Small intestine (tissue), 7 donors: ENCODE data around the gene LYZL2. TPM values are rescaled to one million over a fixed set of nuclear protein-coding genes. Genes with fewer than 3 reads are reported as not detected.
A peak's percentile ranks its signal among the peaks of the same experiment; 100 is the strongest.
"Not testable (repeated sequence)": the region's sequence is repeated elsewhere in the genome, so short reads cannot be mapped to it uniquely, and the experiment has no call there.

Source experiments
- DNase-seq, 2 donors: peaks; one replicate each; pipeline versions ENCODE4 v3.0.0 to v3.0.0-alpha.2; 2013
- FAIRE-seq: peaks from 2 replicates; lab custom pipeline; 2012; peaks lifted over from hg19 to GRCh38; lab: Jason Lieb, UNC
- H3K27ac ChIP-seq, 3 donors: one replicate each; pipeline ENCODE4 v1.5.1; 2013; ENCODE audit warnings: low read length in 2 of 3, mild to moderate bottlenecking in 2 of 3, control low read depth in 1 of 3, inconsistent platforms in 1 of 3, low read depth in 1 of 3, moderate library complexity in 1 of 3
- H3K27me3 ChIP-seq, 3 donors: one replicate each; pipeline ENCODE4 v1.6.1; 2013; ENCODE audit warnings: low read length in 3 of 3, inconsistent platforms in 1 of 3; ENCODE audit not compliant: control insufficient read depth in 3 of 3, insufficient read depth in 3 of 3
- H3K36me3 ChIP-seq, 3 donors: one replicate each; pipeline ENCODE4 v1.6.1; 2013; ENCODE audit warnings: low read length in 3 of 3, inconsistent platforms in 1 of 3, low read depth in 1 of 3, mild to moderate bottlenecking in 1 of 3, moderate library complexity in 1 of 3; ENCODE audit not compliant: control insufficient read depth in 3 of 3, insufficient read depth in 2 of 3
- H3K4me1 ChIP-seq, 3 donors: one replicate each; pipeline ENCODE4 v1.6.1; 2013; ENCODE audit warnings: low read length in 2 of 3, inconsistent platforms in 1 of 3, low read depth in 1 of 3, mild to moderate bottlenecking in 1 of 3, moderate library complexity in 1 of 3; ENCODE audit not compliant: control insufficient read depth in 3 of 3, insufficient read depth in 2 of 3
- H3K4me3 ChIP-seq, 3 donors: one replicate each; pipeline ENCODE4 v1.5.1; 2013; ENCODE audit warnings: low read length in 3 of 3, control low read depth in 1 of 3, inconsistent platforms in 1 of 3, low read depth in 1 of 3, mild to moderate bottlenecking in 1 of 3, moderate library complexity in 1 of 3
- H3K9me3 ChIP-seq, 2 donors: one replicate each; pipeline ENCODE4 v1.6.1; 2013; ENCODE audit warnings: low read depth in 1 of 2, low read length in 1 of 2; ENCODE audit not compliant: control insufficient read depth in 2 of 2, insufficient read depth in 1 of 2
- WGBS, 3 donors: extraction: QIAGEN DNeasy Blood & Tissue Kit; methylation state at CpG; one replicate each; pipeline ENCODE4 v1.1.7; 2013; 5-methylcytosine and 5-hydroxymethylcytosine counted together
- polyA plus RNA-seq, 4 donors: library from polyadenylated mRNA; stranded (reverse) in 3 of 4; unstranded in 1 of 4; fragments of 200-250 nt in 3 of 4; fragments of 120-200 nt in 1 of 4; gene quantifications; one replicate each; pipeline versions ENCODE4 v1.2.1 to v1.2.3, GENCODE V29; 2013
- donor health status: healthy with polysubstance abuse.
- donor health status: control.
- donor health status: control.
- donor health status: Bipolar disorder and iron deficiency.
- donor health status: healthy.

LYZL2 gene
- polyA plus RNA-seq, 4 donors = not detected

DNA sequence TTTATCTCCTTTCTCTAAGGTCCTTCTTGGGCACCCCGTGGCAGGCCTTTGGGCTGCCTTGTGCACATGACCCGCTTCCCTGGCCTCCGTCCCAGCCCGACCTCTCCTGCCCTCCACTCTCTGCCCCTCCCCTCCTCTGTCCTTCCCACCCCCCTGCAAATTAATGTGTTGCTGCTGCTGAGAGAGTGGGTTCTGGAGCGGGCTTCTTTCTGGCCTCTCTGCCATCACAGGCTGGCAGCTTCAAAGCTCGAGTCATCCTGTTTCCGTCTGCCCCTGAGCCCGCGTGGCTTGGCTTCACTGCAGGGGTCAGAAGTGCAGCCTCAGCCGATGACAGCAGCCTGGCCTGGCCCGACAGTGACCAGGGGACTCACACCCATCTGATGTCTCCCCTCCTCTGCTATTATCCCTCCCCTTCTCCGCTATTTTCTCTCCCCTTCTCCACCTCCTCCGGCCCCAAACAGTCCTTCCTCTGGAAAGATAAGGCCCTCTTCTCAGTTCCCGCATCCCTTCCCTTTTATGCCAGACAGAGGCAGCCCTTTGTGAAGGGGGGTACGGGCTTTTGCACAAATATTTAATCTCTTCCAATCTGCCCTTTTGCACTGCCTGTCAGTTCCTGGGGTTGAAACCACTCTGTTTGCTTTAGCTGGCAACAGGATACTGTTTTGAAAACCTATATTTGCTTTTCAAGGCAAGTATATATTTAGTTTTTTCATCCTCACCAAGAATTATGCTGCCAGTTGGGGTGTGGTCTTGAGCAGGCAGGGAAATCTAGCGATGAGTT lies 24.0 kb downstream of the LYZL2 start:
- DNase-seq = peak in 1 of 2 donors; percentile 36
- not testable (repeated sequence) for H3K27me3 ChIP-seq, H3K4me3 ChIP-seq, H3K4me1 ChIP-seq, H3K27ac ChIP-seq, H3K36me3 ChIP-seq, H3K9me3 ChIP-seq, FAIRE-seq
- WGBS, 3 donors = 39% methylated on average over 9 to 16 of the region's 16 CpGs

DNA sequence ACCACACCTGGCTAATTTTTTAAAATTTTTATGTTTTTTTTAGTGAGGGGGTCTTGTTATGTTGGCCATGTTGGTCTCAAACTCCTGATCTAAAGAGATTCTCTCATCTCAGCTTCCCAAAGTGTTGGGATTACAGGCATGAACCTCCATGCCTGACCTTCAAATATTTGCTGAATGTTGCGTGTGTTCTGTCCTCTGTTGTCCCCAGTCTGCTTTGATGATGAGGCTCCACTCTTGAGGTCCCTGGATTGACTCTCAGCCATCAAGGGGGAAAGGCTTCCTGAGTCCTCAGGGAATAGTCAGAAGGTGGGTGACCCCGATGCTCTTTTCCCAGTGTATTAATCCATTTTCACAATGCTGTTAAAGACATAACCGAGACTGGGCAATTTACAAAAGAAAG lies 26.0 kb downstream of the LYZL2 start:
- 77 to 96% (median 84%) methylated on average over 3 of the region's 3 CpGs for WGBS, 3 donors
- H3K9me3 ChIP-seq = no peaks in the 10 kb centered on the region
- H3K4me1 ChIP-seq = no peaks in the 10 kb centered on the region
- H3K36me3 ChIP-seq = no peaks in the 10 kb centered on the region
- FAIRE-seq = no peak
- no peak for DNase-seq
- H3K27ac ChIP-seq = no peak overlapping the region
- peaks cover 0 to 2% (median 0%) of the 10 kb centered on the region in 3 donors for H3K27me3 ChIP-seq
- H3K4me3 ChIP-seq = no peak overlapping the region

DNA sequence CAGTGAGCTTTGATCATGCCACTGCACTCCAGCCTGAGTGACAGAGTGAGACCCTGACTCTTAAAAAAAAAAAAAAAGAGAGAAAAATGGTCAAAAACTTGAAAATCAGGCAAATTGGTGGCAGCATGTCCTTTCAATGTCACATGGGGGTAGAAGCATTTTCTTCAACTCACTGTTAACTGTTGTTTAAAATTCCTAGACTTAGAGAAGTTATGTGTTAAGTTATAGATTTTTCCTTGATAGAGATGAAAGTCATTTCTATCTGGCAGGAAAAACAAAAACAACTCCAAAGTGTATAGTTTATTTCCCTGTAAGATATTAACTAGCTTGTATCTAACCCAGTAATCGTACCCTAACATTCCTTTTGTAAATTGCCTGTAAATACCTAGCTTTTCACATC lies 26.8 kb downstream of the LYZL2 start:
- Histone ChIP-seq H3K36me3 (no peaks in the 10 kb centered on the region), H3K27ac (no peak overlapping the region), H3K27me3 (peaks cover 0 to 2% (median 0%) of the 10 kb centered on the region in 3 donors), H3K9me3 (no peaks in the 10 kb centered on the region), H3K4me3 (no peak overlapping the region), H3K4me1 (no peaks in the 10 kb centered on the region)
- FAIRE-seq (no peak), DNase-seq (no peak)
- WGBS, 3 donors = 15 to 52% (median 28%) methylated on average over 1 of the region's 1 CpG

DNA sequence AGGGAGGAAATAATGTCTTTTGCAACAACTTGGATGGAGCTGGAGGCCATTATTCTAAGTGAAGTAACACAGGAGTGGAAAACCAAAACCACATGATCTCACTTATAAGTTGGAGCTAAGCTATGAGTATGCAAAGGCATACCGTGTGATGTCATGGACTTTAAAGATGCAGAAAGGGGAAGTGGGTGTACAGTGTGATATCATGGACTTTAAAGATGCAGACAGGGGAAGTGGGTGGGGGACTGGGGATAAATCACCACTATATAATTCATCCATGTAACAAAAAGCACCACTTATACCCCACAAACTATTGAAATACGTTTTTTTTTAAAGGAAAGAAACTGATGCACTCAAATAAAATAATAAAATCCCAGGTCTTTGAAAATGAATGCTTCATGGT lies 29.5 kb downstream of the LYZL2 start:
- DNase-seq = no peak
- Histone ChIP-seq H3K9me3 (no peaks in the 10 kb centered on the region), H3K4me3 (no peak overlapping the region), H3K4me1 (no peaks in the 10 kb centered on the region), H3K36me3 (no peaks in the 10 kb centered on the region), H3K27ac (no peak overlapping the region), H3K27me3 (peaks cover 0 to 2% (median 0%) of the 10 kb centered on the region in 3 donors)
- no peak for FAIRE-seq
- 51 to 63% (median 55%) methylated on average over 2 of the region's 2 CpGs for WGBS, 3 donors

DNA sequence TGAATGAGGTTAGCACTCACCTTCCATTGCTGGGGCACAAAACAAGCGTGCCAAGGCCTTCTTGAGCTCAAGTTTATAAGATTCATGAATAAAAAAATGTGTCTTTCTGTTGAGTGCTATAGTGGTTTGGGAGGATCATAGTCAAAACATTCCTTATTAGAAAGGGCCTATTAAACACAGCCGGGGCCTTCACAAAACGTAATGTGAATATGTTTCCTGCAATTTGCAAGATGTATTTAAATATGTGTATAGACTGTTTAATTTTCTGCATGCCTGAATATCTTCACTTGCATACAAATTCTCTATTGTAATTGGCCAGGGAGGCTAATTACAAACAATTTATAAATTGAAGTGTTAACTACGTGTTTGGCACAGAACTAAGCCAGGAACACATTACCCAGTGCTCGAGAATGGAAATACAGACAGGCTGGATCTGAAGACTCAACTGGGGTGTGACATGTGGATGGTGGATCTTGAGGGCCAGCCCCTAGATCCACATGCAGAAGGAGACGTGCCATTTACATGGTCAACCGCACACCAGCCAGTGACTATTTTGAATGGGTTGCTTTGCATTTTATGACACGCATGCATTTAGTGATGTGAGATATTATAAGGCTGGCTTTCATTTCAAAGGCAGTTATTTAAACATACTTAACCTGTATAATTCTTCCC lies 31.3 kb downstream of the LYZL2 start:
- no peaks in the 10 kb centered on the region for H3K4me1 ChIP-seq
- H3K27me3 ChIP-seq = peaks cover 0 to 2% (median 0%) of the 10 kb centered on the region in 3 donors
- no peaks in the 10 kb centered on the region for H3K36me3 ChIP-seq
- no peaks in the 10 kb centered on the region for H3K9me3 ChIP-seq
- H3K4me3 ChIP-seq = no peak overlapping the region
- no peak overlapping the region for H3K27ac ChIP-seq
- FAIRE-seq = no peak
- WGBS, 3 donors = 89 to 93% (median 90%) methylated on average over 8 of the region's 8 CpGs
- DNase-seq = no peak

DNA sequence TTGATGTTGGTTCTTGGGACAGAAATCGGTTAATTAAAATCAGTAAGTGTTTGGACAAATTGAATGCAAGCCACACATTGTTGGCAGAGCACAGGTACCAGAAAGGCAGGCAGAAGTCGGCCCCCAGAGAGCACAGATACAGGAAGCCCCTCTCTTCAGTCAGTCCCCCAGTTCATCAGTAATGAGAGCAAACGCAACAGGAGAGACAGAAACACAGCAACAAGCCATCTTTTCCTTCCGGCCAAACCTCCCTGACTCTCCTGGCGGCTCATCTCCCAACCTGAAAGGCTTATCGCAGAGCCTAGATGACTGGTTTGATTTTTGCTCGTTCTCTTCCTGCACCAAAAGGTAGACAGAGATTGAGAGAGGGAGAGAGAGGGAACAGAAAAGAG lies 32.1 kb downstream of the LYZL2 start:
- not testable (repeated sequence) for H3K9me3 ChIP-seq, H3K27ac ChIP-seq, H3K36me3 ChIP-seq, FAIRE-seq, H3K27me3 ChIP-seq, H3K4me1 ChIP-seq, H3K4me3 ChIP-seq, DNase-seq
- 78 to 87% (median 83%) methylated on average over 6 to 7 of the region's 7 CpGs for WGBS, 3 donors

DNA sequence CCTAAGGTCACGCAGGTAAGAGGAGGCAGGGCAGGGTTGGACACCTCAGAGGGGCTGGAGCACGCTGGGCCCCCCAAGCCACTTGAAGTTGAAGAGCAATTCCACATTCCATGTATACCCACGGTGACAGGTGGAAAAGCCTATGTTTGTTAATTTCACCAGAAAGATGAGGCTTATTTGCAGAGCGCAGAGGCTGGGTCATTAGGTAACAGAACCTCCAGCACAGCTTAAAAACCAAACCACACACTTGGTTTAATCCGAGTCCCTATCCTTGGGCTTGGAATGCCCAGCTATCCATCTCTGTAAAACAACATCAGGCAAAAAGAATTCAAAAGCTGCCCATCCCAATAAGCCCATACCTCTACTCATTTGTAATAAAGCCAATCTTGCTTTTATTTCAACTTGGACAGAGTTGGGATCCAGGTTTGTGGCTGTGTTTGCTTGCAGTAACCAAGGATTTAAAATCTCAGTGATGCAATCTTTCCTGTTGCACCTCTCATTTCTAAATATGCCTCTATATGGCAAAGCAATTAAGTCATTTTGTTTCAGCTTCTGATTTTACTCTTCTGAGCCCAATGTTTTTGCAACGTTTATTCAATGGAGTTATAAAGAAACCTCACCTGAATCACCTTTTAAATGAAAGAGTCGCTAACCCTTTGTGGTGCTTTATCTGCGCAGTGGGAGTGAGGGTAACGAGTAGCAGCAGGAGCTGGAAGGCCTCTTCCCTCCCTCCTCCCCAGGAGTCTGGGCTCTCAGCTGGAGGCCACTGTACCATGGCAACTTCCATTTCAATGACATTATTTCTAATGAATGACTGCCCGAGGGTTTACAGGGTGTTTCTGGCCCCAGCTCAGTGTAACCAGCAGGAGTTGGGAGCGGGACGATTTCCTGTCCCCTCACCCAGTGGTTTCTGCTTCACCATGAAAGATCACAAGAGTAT lies 32.8 kb downstream of the LYZL2 start:
- not testable (repeated sequence) for H3K27me3 ChIP-seq, DNase-seq, H3K4me1 ChIP-seq, H3K4me3 ChIP-seq, H3K27ac ChIP-seq, H3K36me3 ChIP-seq, H3K9me3 ChIP-seq, FAIRE-seq
- WGBS, 3 donors = 78 to 82% (median 79%) methylated on average over 11 to 12 of the region's 12 CpGs

DNA sequence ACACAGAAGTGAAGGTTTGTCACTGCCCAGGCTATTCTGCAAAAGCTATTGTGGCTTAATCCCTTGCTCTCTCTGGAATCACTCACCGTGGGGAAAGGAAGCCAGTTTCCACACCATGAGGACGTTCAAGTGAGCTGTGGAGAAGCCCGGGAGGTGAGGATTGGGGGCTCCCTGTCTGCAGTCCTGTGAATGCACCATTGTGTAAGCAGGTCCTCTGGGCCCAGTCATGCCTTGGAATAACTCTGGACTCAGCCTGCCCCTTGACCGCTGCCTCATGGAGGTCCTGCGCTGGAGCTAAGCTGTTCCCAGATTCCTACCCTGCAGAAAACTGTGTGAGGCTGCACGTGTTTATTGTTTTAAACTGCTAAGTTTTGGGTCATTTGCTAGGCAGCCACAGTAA lies 33.5 kb downstream of the LYZL2 start:
- no peaks in the 10 kb centered on the region for H3K9me3 ChIP-seq
- no peak overlapping the region for H3K4me3 ChIP-seq
- no peaks in the 10 kb centered on the region for H3K36me3 ChIP-seq
- WGBS, 3 donors = 82 to 83% (median 82%) methylated on average over 6 of the region's 6 CpGs
- DNase-seq (no peak), FAIRE-seq (no peak)
- H3K27me3 ChIP-seq = peaks cover 0 to 2% (median 0%) of the 10 kb centered on the region in 3 donors
- H3K27ac ChIP-seq = no peak overlapping the region
- no peaks in the 10 kb centered on the region for H3K4me1 ChIP-seq
